ENCODE results near the gene NUAK2. TPM values are rescaled to one million over a fixed set of nuclear protein-coding genes. Genes with fewer than 3 reads are reported as not detected.

The NUAK2 gene
- total RNA-seq, 6 experiments from 2014 or later: 0.88 to 5.1 (median 2.1) TPM

GRCh38 chr1:205344066-205344928 is 22.8 kb upstream of the NUAK2 start:
- Histone ChIP-seq H3K27me3 (peaks cover 0 to 16% of the 10 kb centered on the region in 2 donors), H3K4me1 (peaks cover 0 to 12% (median 4%) of the 10 kb centered on the region in 4 donors), H3K4me3 (peak overlapping the region in 2 of 3 donors; percentile 8 to 20), H3K9me3 (peaks cover 0 to 2% (median 0%) of the 10 kb centered on the region in 4 donors), H3K27ac (no peak overlapping the region), H3K36me3 (no peaks in the 10 kb centered on the region)
- TF ChIP-seq POLR2A (IDR thresholded peaks at IDR 0.05): no peak
- no peak for TF ChIP-seq CTCF (IDR thresholded peaks at IDR 0.05)
- intact Hi-C loops (cut with DNase I): loop anchor here in 1 of 2 donors (10.0 kb wide), 1 partner anchor 141 kb away; no protein-coding TSS in a partner anchor
- 3% methylated on average over 15 of the region's 59 CpGs for WGBS (ENCODE audit: insufficient coverage, low coverage, low lambda C conversion rate, missing lambda C conversion rate)
- ATAC-seq (peak; percentile 56 to 60 (median 56)), DNase-seq (peak in 1 of 3 donors; percentile 37)

GRCh38 chr1:205343431-205344065 is 22.0 kb upstream of the NUAK2 start:
- DNase-seq (no peak), ATAC-seq (peak; percentile 10 to 37 (median 26))
- intact Hi-C loops (cut with DNase I): loop anchor here in 1 of 2 donors (10.0 kb wide), 1 partner anchor 141 kb away; no protein-coding TSS in a partner anchor
- peaks cover 0 to 2% (median 0%) of the 10 kb centered on the region in 4 donors for H3K9me3 ChIP-seq
- peak overlapping the region in 2 of 3 donors; percentile 8 to 20 for H3K4me3 ChIP-seq
- WGBS (ENCODE audit: insufficient coverage, low coverage, low lambda C conversion rate, missing lambda C conversion rate): 28% methylated on average over 5 of the region's 63 CpGs
- H3K27me3 ChIP-seq: peaks cover 0 to 16% of the 10 kb centered on the region in 2 donors
- TF ChIP-seq POLR2A (IDR thresholded peaks at IDR 0.05) (no peak), CTCF (IDR thresholded peaks at IDR 0.05) (no peak)
- peaks cover 0 to 12% (median 4%) of the 10 kb centered on the region in 4 donors for H3K4me1 ChIP-seq
- H3K27ac ChIP-seq: no peak overlapping the region
- no peaks in the 10 kb centered on the region for H3K36me3 ChIP-seq

- 40% methylated on average over 2 of the region's 12 CpGs for WGBS (ENCODE audit: insufficient coverage, low coverage, low lambda C conversion rate, missing lambda C conversion rate)
- TF ChIP-seq POLR2A (IDR thresholded peaks at IDR 0.05) (no peak), CTCF (IDR thresholded peaks at IDR 0.05) (no peak)
- no peak overlapping the region for H3K4me3 ChIP-seq
- H3K27ac ChIP-seq: no peak overlapping the region
- no peaks in the 10 kb centered on the region for H3K36me3 ChIP-seq
- H3K27me3 ChIP-seq: peaks cover 0 to 16% of the 10 kb centered on the region in 2 donors
- peaks cover 0 to 2% (median 0%) of the 10 kb centered on the region in 4 donors for H3K9me3 ChIP-seq
- no peak for DNase-seq
- intact Hi-C loops (cut with DNase I): loop anchor here in 1 of 2 donors (10.0 kb wide), 1 partner anchor 142 kb away; no protein-coding TSS in a partner anchor
- peaks cover 0 to 12% (median 4%) of the 10 kb centered on the region in 4 donors for H3K4me1 ChIP-seq
- no peak for ATAC-seq
These were observed 21.4 kb upstream of the NUAK2 start for GRCh38 chr1:205342986-205343385.

GRCh38 chr1:205340676-205341075 is 19.1 kb upstream of the NUAK2 start:
- no peak for TF ChIP-seq CTCF (IDR thresholded peaks at IDR 0.05)
- no peak for TF ChIP-seq POLR2A (IDR thresholded peaks at IDR 0.05)
- WGBS (ENCODE audit: insufficient coverage, low coverage, low lambda C conversion rate, missing lambda C conversion rate): no CpG with 5 or more reads among the region's 1 CpG
- intact Hi-C loops (cut with DNase I): loop anchor here in 1 of 2 donors (10.0 kb wide), 1 partner anchor 144 kb away; no protein-coding TSS in a partner anchor
- Histone ChIP-seq H3K36me3 (no peaks in the 10 kb centered on the region), H3K27me3 (peaks cover 0 to 16% of the 10 kb centered on the region in 2 donors), H3K9me3 (peaks cover 0 to 2% (median 0%) of the 10 kb centered on the region in 4 donors), H3K4me1 (peaks cover 0 to 12% (median 4%) of the 10 kb centered on the region in 4 donors), H3K27ac (no peak overlapping the region), H3K4me3 (no peak overlapping the region)
- no peak for ATAC-seq
- no peak for DNase-seq
